ENCODE measurements around the gene SLC25A52. TPM values are rescaled to one million over a fixed set of nuclear protein-coding genes. Genes with fewer than 3 reads are reported as not detected.
"Not testable (repeated sequence)": the region's sequence is repeated elsewhere in the genome, so short reads cannot be mapped to it uniquely, and the experiment has no call there.

Gene SLC25A52
- total and polyA plus RNA-seq, 5 donors: 0.07 to 0.23 TPM; not detected in 3

DNA sequence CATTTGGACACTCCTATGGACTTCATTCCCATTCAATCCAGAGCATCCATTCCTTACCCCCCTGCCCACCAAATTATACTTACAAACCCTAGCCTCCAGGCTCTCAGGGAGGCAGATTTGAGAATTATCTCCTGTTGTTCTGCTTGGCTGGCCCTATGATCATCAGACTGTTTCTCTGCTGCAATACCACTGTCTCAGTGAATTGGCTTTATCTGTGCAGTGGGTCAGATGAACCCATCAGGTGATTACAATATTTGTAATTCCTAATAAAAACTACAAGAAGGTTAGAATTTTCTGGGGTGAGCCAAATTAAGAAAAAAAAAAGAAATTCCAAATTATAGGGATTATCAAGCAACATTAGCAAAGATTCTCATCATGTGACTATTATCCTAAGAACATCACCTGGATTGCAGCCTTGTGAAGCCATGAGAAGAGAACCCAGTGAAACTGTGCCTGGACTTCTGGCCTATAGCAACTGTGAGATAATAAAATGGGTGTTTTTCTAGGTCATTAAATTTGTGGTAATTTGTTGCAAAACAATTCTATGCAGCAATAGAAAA, 17.8 kb upstream of the SLC25A52 start:
- Histone ChIP-seq H3K4me1 (ENCODE audit: control insufficient read depth, insufficient read depth, low read length) (no peaks in the 10 kb centered on the region), H3K27me3 (ENCODE audit: control insufficient read depth, insufficient read depth) (no peaks in the 10 kb centered on the region), H3K9me3 (ENCODE audit: control insufficient read depth, low read length) (peaks cover 2% of the 10 kb centered on the region), H3K4me3 (ENCODE audit: low read length) (no peak overlapping the region), H3K27ac (ENCODE audit: low read length) (no peak overlapping the region)
- intact Hi-C loops (cut with DNase I): no loop called here
- no peak for DNase-seq
- ATAC-seq: no peak

DNA sequence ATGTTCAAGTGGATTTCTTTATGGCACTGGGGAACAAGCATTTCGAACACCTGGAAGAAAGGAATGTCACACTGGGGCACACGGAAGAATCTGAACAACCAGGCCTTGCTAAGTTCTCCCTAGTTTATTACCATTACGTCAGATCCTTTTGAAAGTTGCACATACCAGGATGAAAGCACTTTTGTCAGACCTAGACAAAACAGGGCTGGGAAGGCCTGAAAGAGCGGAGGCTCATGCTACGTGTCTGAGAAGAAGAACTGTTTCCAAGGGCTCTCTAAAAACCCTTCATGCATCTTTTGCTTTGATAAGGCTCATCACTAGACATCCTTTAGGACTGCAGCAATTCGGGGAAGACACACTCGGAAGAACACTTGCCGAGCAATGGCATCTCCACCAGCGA, 15.4 kb upstream of the SLC25A52 start:
- Histone ChIP-seq H3K4me1 (ENCODE audit: control insufficient read depth, insufficient read depth, low read length) (no peaks in the 10 kb centered on the region), H3K27me3 (ENCODE audit: control insufficient read depth, insufficient read depth) (no peaks in the 10 kb centered on the region), H3K4me3 (ENCODE audit: low read length) (no peak overlapping the region), H3K9me3 (ENCODE audit: control insufficient read depth, low read length) (peaks cover 2% of the 10 kb centered on the region), H3K27ac (ENCODE audit: low read length) (no peak overlapping the region)
- intact Hi-C loops (cut with DNase I): no loop called here
- DNase-seq: no peak
- ATAC-seq: no peak
- 89% methylated on average over 9 of the region's 9 CpGs for WGBS

DNA sequence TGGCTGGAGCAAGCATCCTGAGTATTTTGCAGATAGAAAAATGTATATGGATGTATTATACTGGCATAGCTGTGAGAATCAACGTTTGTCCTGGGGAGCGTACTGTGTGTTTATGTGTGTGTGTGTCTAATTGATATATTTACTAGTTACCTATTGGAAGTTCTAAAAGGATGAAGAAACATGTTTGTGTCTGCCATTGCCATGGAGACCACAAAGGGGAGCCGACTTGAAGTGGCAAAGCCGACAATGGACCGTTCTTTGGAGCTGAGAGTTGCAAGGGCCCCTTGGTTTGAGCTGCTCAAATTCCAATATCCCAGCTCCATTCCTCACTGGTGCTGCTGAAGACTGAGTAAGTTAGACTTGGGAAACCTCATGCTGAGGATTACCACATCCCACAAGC, 14.3 kb upstream of the SLC25A52 start:
- WGBS: 83% methylated on average over 5 of the region's 5 CpGs
- DNase-seq (no peak), ATAC-seq (no peak)
- H3K9me3 ChIP-seq (ENCODE audit: control insufficient read depth, low read length): peaks cover 2% of the 10 kb centered on the region
- H3K4me3 ChIP-seq (ENCODE audit: low read length): no peak overlapping the region
- H3K4me1 ChIP-seq (ENCODE audit: control insufficient read depth, insufficient read depth, low read length): no peaks in the 10 kb centered on the region
- intact Hi-C loops (cut with DNase I): no loop called here
- H3K27me3 ChIP-seq (ENCODE audit: control insufficient read depth, insufficient read depth): no peaks in the 10 kb centered on the region
- H3K27ac ChIP-seq (ENCODE audit: low read length): no peak overlapping the region

DNA sequence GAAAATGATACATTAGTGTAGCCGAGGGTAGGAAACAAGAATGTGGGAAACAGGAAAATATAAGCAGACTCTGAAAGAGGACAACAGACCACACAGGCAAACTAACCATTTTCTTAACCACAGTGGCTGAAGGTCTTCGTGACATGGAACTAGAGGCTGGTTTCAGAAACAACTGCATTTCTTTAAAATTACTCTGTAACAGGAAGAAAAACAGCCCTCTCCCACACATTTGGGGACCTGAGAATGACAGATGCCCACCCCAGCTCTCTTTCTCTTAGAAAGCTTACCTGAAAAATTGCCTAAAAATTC, 13.8 kb upstream of the SLC25A52 start:
- Histone ChIP-seq H3K4me1 (ENCODE audit: control insufficient read depth, insufficient read depth, low read length) (no peaks in the 10 kb centered on the region), H3K27me3 (ENCODE audit: control insufficient read depth, insufficient read depth) (no peaks in the 10 kb centered on the region), H3K4me3 (ENCODE audit: low read length) (no peak overlapping the region), H3K9me3 (ENCODE audit: control insufficient read depth, low read length) (peaks cover 2% of the 10 kb centered on the region), H3K27ac (ENCODE audit: low read length) (no peak overlapping the region)
- 78% methylated on average over 2 of the region's 2 CpGs for WGBS
- DNase-seq (no peak), ATAC-seq (no peak)
- intact Hi-C loops (cut with DNase I): no loop called here

DNA sequence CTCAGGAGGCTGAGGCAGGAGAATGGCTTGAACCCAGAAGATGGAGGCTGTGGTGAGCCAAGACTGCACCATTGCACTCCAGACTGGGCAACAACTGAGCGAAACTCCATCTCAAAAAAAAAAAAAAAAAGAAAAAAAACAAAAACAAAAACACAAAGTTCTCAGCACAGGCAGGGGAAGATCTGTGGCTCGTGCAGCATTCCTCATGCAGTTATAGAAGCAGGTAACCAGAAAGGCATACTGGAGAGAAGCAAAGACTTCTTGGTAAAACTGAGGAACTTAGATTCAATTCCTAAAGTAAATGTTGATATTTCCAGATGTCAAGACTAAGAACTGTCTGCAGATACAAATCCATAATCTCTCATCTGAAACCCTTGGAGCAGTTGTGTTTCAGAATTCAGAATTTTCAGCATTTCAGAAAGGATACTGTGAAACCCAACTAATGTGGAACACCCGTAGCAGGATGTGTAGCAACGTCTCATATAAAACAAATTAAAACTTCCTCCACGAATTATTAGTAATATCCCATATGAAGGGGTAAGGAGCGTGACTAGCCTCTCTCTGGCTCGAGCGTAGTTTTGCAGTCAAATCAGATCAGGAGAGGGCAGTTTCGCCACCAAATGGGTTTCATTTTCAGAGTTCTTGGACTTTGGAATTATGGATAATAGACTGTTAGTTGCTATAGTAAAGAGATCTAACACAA, 13.2 kb upstream of the SLC25A52 start:
- no peak for DNase-seq
- Histone ChIP-seq H3K4me1 (ENCODE audit: control insufficient read depth, insufficient read depth, low read length) (no peaks in the 10 kb centered on the region), H3K9me3 (ENCODE audit: control insufficient read depth, low read length) (peaks cover 2% of the 10 kb centered on the region), H3K27ac (ENCODE audit: low read length) (no peak overlapping the region), H3K4me3 (ENCODE audit: low read length) (no peak overlapping the region), H3K27me3 (ENCODE audit: control insufficient read depth, insufficient read depth) (no peaks in the 10 kb centered on the region)
- ATAC-seq: no peak
- intact Hi-C loops (cut with DNase I): no loop called here
- 89% methylated on average over 9 of the region's 9 CpGs for WGBS

DNA sequence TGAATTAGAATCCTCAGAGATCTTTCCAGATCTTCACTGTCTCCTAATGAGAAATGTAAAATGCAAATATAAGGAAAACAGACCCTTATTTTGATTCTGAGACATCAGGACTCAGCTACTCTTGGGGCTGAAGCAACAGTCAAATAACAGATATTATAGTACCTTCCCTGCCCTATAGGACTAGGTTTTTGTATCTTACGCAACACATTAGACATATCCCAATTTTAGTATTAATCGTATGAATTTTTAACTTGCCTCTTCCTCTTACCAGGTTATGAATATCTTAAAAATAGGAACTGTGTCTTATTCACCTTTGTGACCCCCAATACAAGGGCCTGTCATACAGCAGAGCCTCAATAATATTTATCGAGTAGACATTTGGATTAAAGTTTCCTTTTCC, 12.0 kb upstream of the SLC25A52 start:
- Histone ChIP-seq H3K27me3 (ENCODE audit: control insufficient read depth, insufficient read depth) (no peaks in the 10 kb centered on the region), H3K4me3 (ENCODE audit: low read length) (no peak overlapping the region), H3K9me3 (ENCODE audit: control insufficient read depth, low read length) (no peaks in the 10 kb centered on the region), H3K27ac (ENCODE audit: low read length) (no peak overlapping the region), H3K4me1 (ENCODE audit: control insufficient read depth, insufficient read depth, low read length) (no peaks in the 10 kb centered on the region)
- intact Hi-C loops (cut with DNase I): no loop called here
- ATAC-seq: no peak
- no peak for DNase-seq
- WGBS: 92% methylated on average over 3 of the region's 3 CpGs

DNA sequence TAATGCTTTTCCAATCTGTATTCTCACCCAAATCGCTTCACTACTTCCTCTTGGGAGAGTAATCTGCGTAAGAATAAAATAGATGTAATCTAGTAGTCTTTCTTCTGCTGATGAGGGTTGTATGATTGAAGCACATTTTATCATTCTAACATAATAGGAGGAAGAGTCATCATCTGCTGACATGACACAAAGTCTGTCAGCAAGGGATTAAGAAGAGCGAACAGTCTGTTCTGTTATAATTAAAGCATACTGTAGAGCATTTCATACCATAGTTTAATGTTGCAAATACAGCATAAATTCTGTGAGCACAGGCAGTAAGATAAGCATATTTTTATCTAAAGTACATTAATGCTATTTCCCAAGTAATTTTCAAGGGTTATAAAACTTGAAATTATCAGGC, 10.4 kb downstream of the SLC25A52 start:
- intact Hi-C loops (cut with DNase I): no loop called here
- WGBS: 61% methylated on average over 3 of the region's 3 CpGs
- ATAC-seq (no peak), DNase-seq (no peak)
- no peaks in the 10 kb centered on the region for H3K27me3 ChIP-seq (ENCODE audit: control insufficient read depth, insufficient read depth)
- H3K9me3 ChIP-seq (ENCODE audit: control insufficient read depth, low read length): no peaks in the 10 kb centered on the region
- no peak overlapping the region for H3K4me3 ChIP-seq (ENCODE audit: low read length)
- no peaks in the 10 kb centered on the region for H3K4me1 ChIP-seq (ENCODE audit: control insufficient read depth, insufficient read depth, low read length)
- no peak overlapping the region for H3K27ac ChIP-seq (ENCODE audit: low read length)

DNA sequence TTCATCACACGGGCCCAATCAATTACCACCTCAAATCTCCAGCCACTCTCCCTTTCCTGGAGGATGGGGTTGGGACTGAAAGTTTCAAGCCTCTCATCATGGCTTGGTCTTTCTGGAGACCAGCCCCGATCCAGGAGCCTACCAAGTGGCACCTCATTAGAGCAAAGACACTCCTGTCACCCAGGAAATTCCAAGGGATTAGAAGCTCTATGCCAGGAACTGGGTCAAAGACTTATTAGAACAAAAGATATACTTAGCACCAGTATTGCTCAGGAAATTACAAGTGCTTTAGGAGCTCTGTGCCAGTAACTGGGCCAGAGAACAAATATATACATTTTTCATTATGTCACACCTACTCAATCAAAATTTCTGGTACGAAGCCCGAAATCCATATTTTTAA, 14.3 kb downstream of the SLC25A52 start:
- Histone ChIP-seq H3K4me3 (ENCODE audit: low read length) (no peak overlapping the region), H3K4me1 (ENCODE audit: control insufficient read depth, insufficient read depth, low read length) (no peaks in the 10 kb centered on the region), H3K9me3 (ENCODE audit: control insufficient read depth, low read length) (no peaks in the 10 kb centered on the region), H3K27ac (ENCODE audit: low read length) (no peak overlapping the region), H3K27me3 (ENCODE audit: control insufficient read depth, insufficient read depth) (no peaks in the 10 kb centered on the region)
- DNase-seq (no peak), ATAC-seq (no peak)
- intact Hi-C loops (cut with DNase I): loop anchor here in 3 of 4 donors (10.0 kb wide), 2 partner anchors 78 to 228 kb away; no protein-coding TSS in a partner anchor
- WGBS: 84% methylated on average over 4 of the region's 4 CpGs

DNA sequence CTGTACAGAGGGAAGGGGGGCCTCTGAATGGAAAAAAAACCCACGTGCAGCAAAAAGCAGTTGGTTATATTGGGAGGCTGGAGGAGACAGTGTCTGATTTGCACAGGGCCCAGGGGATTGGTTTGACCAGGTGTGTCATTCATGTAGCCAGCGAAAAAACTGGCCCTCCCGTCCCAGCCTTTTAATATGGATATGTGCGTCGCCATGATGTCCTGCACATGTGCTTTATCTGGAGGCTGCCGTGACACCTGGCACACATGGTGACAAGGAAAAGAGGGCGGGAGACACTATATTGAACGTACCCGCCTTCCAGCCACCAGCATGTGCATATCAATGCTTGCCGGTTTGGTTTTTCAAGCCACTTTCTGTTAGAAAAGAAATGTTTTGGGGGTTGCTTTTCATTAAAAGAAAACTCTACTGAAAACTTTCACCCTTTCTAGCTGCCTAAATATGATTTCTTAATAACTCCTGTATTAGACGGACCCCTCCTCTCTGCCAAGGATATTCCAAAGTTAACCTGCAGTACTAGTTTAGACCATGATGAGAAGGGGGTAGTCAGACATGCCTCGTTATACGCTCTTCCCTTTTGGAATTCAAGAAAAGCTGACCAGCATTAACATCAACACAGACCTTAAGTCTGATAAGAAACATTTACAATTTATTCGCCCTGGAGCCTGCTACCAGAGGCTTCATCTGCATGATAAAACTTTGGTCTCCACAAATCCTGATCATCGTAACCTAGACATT, 16.2 kb downstream of the SLC25A52 start:
- WGBS: 82% methylated on average over 15 of the region's 15 CpGs
- intact Hi-C loops (cut with DNase I): loop anchor here in 3 of 4 donors (5.0 to 10.0 kb wide), 3 partner anchors 73 to 230 kb away; no protein-coding TSS in a partner anchor
- H3K9me3 ChIP-seq (ENCODE audit: control insufficient read depth, low read length): no peaks in the 10 kb centered on the region
- no peaks in the 10 kb centered on the region for H3K4me1 ChIP-seq (ENCODE audit: control insufficient read depth, insufficient read depth, low read length)
- no peak for DNase-seq
- no peaks in the 10 kb centered on the region for H3K27me3 ChIP-seq (ENCODE audit: control insufficient read depth, insufficient read depth)
- no peak for ATAC-seq
- H3K4me3 ChIP-seq (ENCODE audit: low read length): no peak overlapping the region
- H3K27ac ChIP-seq (ENCODE audit: low read length): no peak overlapping the region

DNA sequence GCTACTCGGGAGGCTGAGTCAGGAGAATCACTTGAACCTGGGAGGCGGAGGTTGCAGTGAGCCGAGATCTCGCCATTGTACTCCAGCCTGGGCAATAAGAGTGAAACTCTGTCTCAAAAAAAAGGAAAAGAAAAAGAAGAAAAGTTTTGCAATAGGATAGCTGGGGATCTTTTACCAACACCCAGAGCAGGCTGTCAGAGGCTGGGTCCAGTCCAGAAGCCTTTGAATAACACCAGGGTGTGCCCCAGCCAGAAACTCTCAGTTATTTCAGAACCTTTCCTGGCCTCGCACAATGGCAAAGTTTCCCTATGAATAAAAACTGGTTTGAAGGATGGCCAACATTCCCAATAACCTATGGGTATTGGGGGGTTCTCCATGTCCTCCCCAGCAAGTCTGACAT, 17.1 kb downstream of the SLC25A52 start:
- H3K4me1 ChIP-seq (ENCODE audit: control insufficient read depth, insufficient read depth, low read length); H3K27me3 ChIP-seq (ENCODE audit: control insufficient read depth, insufficient read depth); H3K9me3 ChIP-seq (ENCODE audit: control insufficient read depth, low read length); H3K4me3 ChIP-seq (ENCODE audit: low read length); H3K27ac ChIP-seq (ENCODE audit: low read length): not testable (repeated sequence)
- 84% methylated on average over 5 of the region's 5 CpGs for WGBS
- intact Hi-C loops (cut with DNase I): loop anchor here in 3 of 4 donors (5.0 to 10.0 kb wide), 3 partner anchors 74 to 231 kb away; no protein-coding TSS in a partner anchor
- ATAC-seq (peak; percentile 51 to 54), DNase-seq (peak in 2 of 3 donors; percentile 65 to 82)

DNA sequence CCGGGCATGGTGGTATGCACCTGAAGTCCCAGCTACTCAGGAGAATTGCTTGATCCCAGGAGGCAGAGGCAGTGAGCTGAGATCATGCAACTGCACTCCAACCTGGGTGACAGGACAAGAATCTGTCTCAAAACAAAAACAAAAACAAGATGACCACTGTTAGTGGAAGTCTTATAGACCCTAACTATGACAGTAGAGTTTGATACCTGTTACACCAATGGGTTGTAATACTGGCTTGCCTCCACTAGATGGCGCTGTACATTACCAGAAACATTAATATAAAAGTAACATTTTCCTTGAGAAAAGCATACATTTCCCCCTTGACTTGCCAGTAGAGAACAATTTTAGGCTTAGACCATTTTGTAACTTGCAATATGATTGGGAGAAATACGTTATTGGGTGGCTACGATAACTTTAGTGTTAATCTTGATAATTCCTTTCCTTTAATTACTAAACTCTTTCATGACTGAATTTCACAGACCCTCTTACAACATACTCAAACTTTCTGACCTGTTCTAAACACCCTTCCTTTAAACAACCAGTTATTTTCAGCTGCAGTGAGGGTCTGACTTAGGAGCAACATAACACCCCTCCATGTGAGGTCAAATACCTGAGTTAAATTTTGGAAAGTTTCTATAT, 19.5 kb downstream of the SLC25A52 start:
- WGBS: 60% methylated on average over 4 of the region's 4 CpGs
- Histone ChIP-seq H3K27me3 (ENCODE audit: control insufficient read depth, insufficient read depth) (no peaks in the 10 kb centered on the region), H3K4me1 (ENCODE audit: control insufficient read depth, insufficient read depth, low read length) (no peaks in the 10 kb centered on the region), H3K27ac (ENCODE audit: low read length) (no peak overlapping the region), H3K9me3 (ENCODE audit: control insufficient read depth, low read length) (no peaks in the 10 kb centered on the region), H3K4me3 (ENCODE audit: low read length) (no peak overlapping the region)
- ATAC-seq: no peak
- intact Hi-C loops (cut with DNase I): loop anchor here in 3 of 4 donors (5.0 to 10.0 kb wide), 3 partner anchors 76 to 234 kb away; no protein-coding TSS in a partner anchor
- DNase-seq: no peak

Data from right cardiac atrium (tissue), 5 donors.